ENCODE data around the gene LAMB4.

The LAMB4 gene

GRCh38 chr7:108130261-108130660 is at the start of gene LAMB4:
TSS of gene LAMB4 (minus strand) at chr7:108130361. CDS start at chr7:108123164, 7,197 bp downstream.
- no peak for DNase-seq

- no peak for DNase-seq
Measured at GRCh38 chr7:108178398-108178797, 48.2 kb upstream of the LAMB4 start.

- no peak for DNase-seq
Measured at GRCh38 chr7:108171164-108171563, 41.0 kb upstream of the LAMB4 start.

GRCh38 chr7:108170251-108170650 is 40.1 kb upstream of the LAMB4 start:
- no peak for DNase-seq

- no peak for DNase-seq
Measured at GRCh38 chr7:108167460-108167859, 37.3 kb upstream of the LAMB4 start.

GRCh38 chr7:108166687-108167086 is 36.5 kb upstream of the LAMB4 start:
- no peak for DNase-seq

- DNase-seq = no peak
Measured at GRCh38 chr7:108165723-108166122, 35.6 kb upstream of the LAMB4 start.

- no peak for DNase-seq
Measured at GRCh38 chr7:108164946-108165345, 34.8 kb upstream of the LAMB4 start.

- no peak for DNase-seq
Measured at GRCh38 chr7:108164342-108164741, 34.2 kb upstream of the LAMB4 start.

- DNase-seq = no peak
Measured at GRCh38 chr7:108158776-108159175, 28.6 kb upstream of the LAMB4 start.

GRCh38 chr7:108157606-108158335 is 27.6 kb upstream of the LAMB4 start:
- DNase-seq = no peak

- no peak for DNase-seq
Measured at GRCh38 chr7:108156897-108157605, 26.9 kb upstream of the LAMB4 start.

GRCh38 chr7:108152198-108152597 is 22.0 kb upstream of the LAMB4 start:
- no peak for DNase-seq

- no peak for DNase-seq
Measured at GRCh38 chr7:108149908-108150307, 19.7 kb upstream of the LAMB4 start.

GRCh38 chr7:108149119-108149518 is 19.0 kb upstream of the LAMB4 start:
- DNase-seq = no peak

- no peak for DNase-seq
Measured at GRCh38 chr7:108147031-108147563, 16.9 kb upstream of the LAMB4 start.

GRCh38 chr7:108146070-108146842 is 16.1 kb upstream of the LAMB4 start:
- peak; percentile 41 for DNase-seq

GRCh38 chr7:108145401-108145800 is 15.2 kb upstream of the LAMB4 start:
- no peak for DNase-seq

- no peak for DNase-seq
Measured at GRCh38 chr7:108144931-108145330, 14.8 kb upstream of the LAMB4 start.

- DNase-seq = no peak
Measured at GRCh38 chr7:108143658-108144420, 13.7 kb upstream of the LAMB4 start.

- no peak for DNase-seq
Measured at GRCh38 chr7:108142675-108143259, 12.6 kb upstream of the LAMB4 start.

GRCh38 chr7:108142180-108142579 is 12.0 kb upstream of the LAMB4 start:
- DNase-seq = no peak
